Peyer's patch (tissue), 4 donors: ENCODE measurements around the gene MOG.
A peak's percentile ranks its signal among the peaks of the same experiment; 100 is the strongest.

Experiments
- CTCF ChIP-seq, 6 experiments: fragments of 450-650 bp in 4 of 6; fragments of 200-600 bp in 2 of 6; sonication (generic) in 1 of 6; IDR thresholded peaks; one replicate each; pipeline ENCODE4 v1.5.1; 2017 to 2019; ENCODE audit warnings: antibody characterized with exemption in 6 of 6, mild to moderate bottlenecking in 3 of 6, moderate library complexity in 1 of 6
- POLR2A ChIP-seq, 2 donors: fragments of 450-650 bp; IDR thresholded peaks; one replicate each; pipeline ENCODE4 v1.5.1; 2017; ENCODE audit warnings: antibody characterized with exemption in 2 of 2, mild to moderate bottlenecking in 2 of 2, moderate library complexity in 2 of 2

- TF ChIP-seq POLR2A (IDR thresholded peaks at IDR 0.05) (no peak), CTCF (IDR thresholded peaks at IDR 0.05) (peak in 4 of 6 experiments; percentile 26 to 66 (median 35))
Observed at GRCh38 chr6:29702519-29703103, 45.7 kb downstream of the MOG start.
